Measurements from ENCODE around the gene COL16A1.
A peak's percentile ranks its signal among the peaks of the same experiment; 100 is the strongest.

COL16A1 gene

GRCh38 chr1:31648190-31648589, 55.6 kb downstream of the COL16A1 start:
- no peak for ATAC-seq (replicated peaks)
- no peak overlapping the region for H3K27ac Mint-ChIP-seq
- H3K4me1 Mint-ChIP-seq (ENCODE audit: low read depth in 2 of 2), result peaks cover 25 to 27% of the 10 kb centered on the region in 2 donors
- DNase-seq, result no peak
- H3K36me3 Mint-ChIP-seq (ENCODE audit: insufficient read depth), result peaks cover 17% of the 10 kb centered on the region
- no peaks in the 10 kb centered on the region for H3K27me3 Mint-ChIP-seq
- peaks cover 0 to 2% of the 10 kb centered on the region in 2 donors for H3K9me3 Mint-ChIP-seq
- no peak overlapping the region for H3K4me3 Mint-ChIP-seq

GRCh38 chr1:31647106-31647505, 56.7 kb downstream of the COL16A1 start:
- H3K4me3 Mint-ChIP-seq, result peak overlapping the region in 1 of 2 donors; percentile 97
- H3K27ac Mint-ChIP-seq, result no peak overlapping the region
- no peak for DNase-seq

GRCh38 chr1:31646259-31646960, 57.4 kb downstream of the COL16A1 start:
- Mint-ChIP-seq H3K9me3 (peaks cover 0 to 2% of the 10 kb centered on the region in 2 donors), H3K27me3 (no peaks in the 10 kb centered on the region), H3K36me3 (ENCODE audit: insufficient read depth) (peaks cover 17% of the 10 kb centered on the region), H3K4me1 (ENCODE audit: low read depth in 2 of 2) (peaks cover 25 to 27% of the 10 kb centered on the region in 2 donors), H3K27ac (peak overlapping the region; percentile 99 to 100), H3K4me3 (peak overlapping the region; percentile 94 to 97)
- no peak for ATAC-seq (replicated peaks)
- no peak for DNase-seq

More at GRCh38 chr1:31647106-31647505, 56.7 kb downstream of the COL16A1 start:
- Mint-ChIP-seq H3K9me3 (peaks cover 0 to 2% of the 10 kb centered on the region in 2 donors), H3K27me3 (no peaks in the 10 kb centered on the region), H3K4me1 (ENCODE audit: low read depth in 2 of 2) (peaks cover 25 to 27% of the 10 kb centered on the region in 2 donors), H3K36me3 (ENCODE audit: insufficient read depth) (peaks cover 17% of the 10 kb centered on the region)
- ATAC-seq (replicated peaks), result no peak

GRCh38 chr1:31645274-31645568, 58.6 kb downstream of the COL16A1 start:
- peak overlapping the region; percentile 99 to 100 for H3K27ac Mint-ChIP-seq
- peaks cover 25 to 27% of the 10 kb centered on the region in 2 donors for H3K4me1 Mint-ChIP-seq (ENCODE audit: low read depth in 2 of 2)
- peak overlapping the region; percentile 94 to 97 for H3K4me3 Mint-ChIP-seq
- ATAC-seq (replicated peaks) (no peak), DNase-seq (no peak)
- H3K27me3 Mint-ChIP-seq, result no peaks in the 10 kb centered on the region
- peaks cover 17% of the 10 kb centered on the region for H3K36me3 Mint-ChIP-seq (ENCODE audit: insufficient read depth)
- H3K9me3 Mint-ChIP-seq, result peaks cover 0 to 2% of the 10 kb centered on the region in 2 donors

- DNase-seq, result peak; percentile 99
- peak within 1 kb of the TSS; percentile 99 to 100 for H3K27ac Mint-ChIP-seq
- H3K36me3 Mint-ChIP-seq (ENCODE audit: insufficient read depth), result peaks cover 17% of the 10 kb centered on the region
- no peaks in the 10 kb centered on the region for H3K27me3 Mint-ChIP-seq
- H3K4me3 Mint-ChIP-seq, result peak within 1 kb of the TSS; percentile 94 to 97
- peaks cover 0 to 2% of the 10 kb centered on the region in 2 donors for H3K9me3 Mint-ChIP-seq
- peak; percentile 84 for ATAC-seq (replicated peaks)
- peaks cover 25 to 27% of the 10 kb centered on the region in 2 donors for H3K4me1 Mint-ChIP-seq (ENCODE audit: low read depth in 2 of 2)
Measured at GRCh38 chr1:31644560-31645273, 59.1 kb downstream of the COL16A1 start, which contains the start of gene PEF1. PEF1 (minus strand) TSS chr1:31644876; CDS start chr1:31644864, 12 bp downstream.

- Mint-ChIP-seq H3K4me1 (ENCODE audit: low read depth in 2 of 2) (peaks cover 25 to 27% of the 10 kb centered on the region in 2 donors), H3K9me3 (peaks cover 0 to 2% of the 10 kb centered on the region in 2 donors), H3K36me3 (ENCODE audit: insufficient read depth) (peaks cover 17% of the 10 kb centered on the region), H3K27ac (peak overlapping the region; percentile 99 to 100), H3K4me3 (peak overlapping the region; percentile 94 to 97), H3K27me3 (no peaks in the 10 kb centered on the region)
- DNase-seq (no peak), ATAC-seq (replicated peaks) (peak; percentile 58)
Measured at GRCh38 chr1:31643976-31644559, 59.7 kb downstream of the COL16A1 start.

GRCh38 chr1:31642897-31643296, 60.9 kb downstream of the COL16A1 start:
- DNase-seq (no peak), ATAC-seq (replicated peaks) (no peak)
- H3K9me3 Mint-ChIP-seq, result peaks cover 0 to 2% of the 10 kb centered on the region in 2 donors
- H3K27ac Mint-ChIP-seq, result no peak overlapping the region
- peaks cover 28 to 34% of the 10 kb centered on the region in 2 donors for H3K4me1 Mint-ChIP-seq (ENCODE audit: low read depth in 2 of 2)
- H3K27me3 Mint-ChIP-seq, result no peaks in the 10 kb centered on the region
- H3K4me3 Mint-ChIP-seq, result peak overlapping the region in 1 of 2 donors; percentile 97
- peaks cover 17% of the 10 kb centered on the region for H3K36me3 Mint-ChIP-seq (ENCODE audit: insufficient read depth)

GRCh38 chr1:31642366-31642765, 61.5 kb downstream of the COL16A1 start:
- peaks cover 33 to 39% of the 10 kb centered on the region in 2 donors for H3K4me1 Mint-ChIP-seq (ENCODE audit: low read depth in 2 of 2)
- no peak overlapping the region for H3K27ac Mint-ChIP-seq
- DNase-seq (no peak), ATAC-seq (replicated peaks) (no peak)
- peaks cover 17% of the 10 kb centered on the region for H3K36me3 Mint-ChIP-seq (ENCODE audit: insufficient read depth)
- H3K9me3 Mint-ChIP-seq, result peaks cover 0 to 2% of the 10 kb centered on the region in 2 donors
- no peak overlapping the region for H3K4me3 Mint-ChIP-seq
- H3K27me3 Mint-ChIP-seq, result no peaks in the 10 kb centered on the region

- ATAC-seq (replicated peaks) (no peak), DNase-seq (no peak)
- H3K27ac Mint-ChIP-seq, result no peak overlapping the region
- no peaks in the 10 kb centered on the region for H3K9me3 Mint-ChIP-seq
- no peak overlapping the region for H3K4me3 Mint-ChIP-seq
- H3K36me3 Mint-ChIP-seq (ENCODE audit: insufficient read depth), result peaks cover 17% of the 10 kb centered on the region
- peaks cover 37 to 48% of the 10 kb centered on the region in 2 donors for H3K4me1 Mint-ChIP-seq (ENCODE audit: low read depth in 2 of 2)
- H3K27me3 Mint-ChIP-seq, result no peaks in the 10 kb centered on the region
Measured at GRCh38 chr1:31640964-31641363, 62.9 kb downstream of the COL16A1 start.

- ATAC-seq (replicated peaks), result no peak
- no peak overlapping the region for H3K27ac Mint-ChIP-seq
- peaks cover 29 to 43% of the 10 kb centered on the region in 2 donors for H3K4me1 Mint-ChIP-seq (ENCODE audit: low read depth in 2 of 2)
- peaks cover 16% of the 10 kb centered on the region for H3K36me3 Mint-ChIP-seq (ENCODE audit: insufficient read depth)
- no peaks in the 10 kb centered on the region for H3K27me3 Mint-ChIP-seq
- no peak for DNase-seq
- H3K4me3 Mint-ChIP-seq, result no peak overlapping the region
- no peaks in the 10 kb centered on the region for H3K9me3 Mint-ChIP-seq
Measured at GRCh38 chr1:31640179-31640578, 63.6 kb downstream of the COL16A1 start.

GRCh38 chr1:31639543-31639942, 64.3 kb downstream of the COL16A1 start:
- ATAC-seq (replicated peaks) (no peak), DNase-seq (no peak)
- Mint-ChIP-seq H3K9me3 (no peaks in the 10 kb centered on the region), H3K36me3 (ENCODE audit: insufficient read depth) (peaks cover 10% of the 10 kb centered on the region), H3K27ac (no peak overlapping the region), H3K4me1 (ENCODE audit: low read depth in 2 of 2) (peaks cover 26 to 38% of the 10 kb centered on the region in 2 donors), H3K27me3 (no peaks in the 10 kb centered on the region), H3K4me3 (no peak overlapping the region)

- no peaks in the 10 kb centered on the region for H3K9me3 Mint-ChIP-seq
- H3K27ac Mint-ChIP-seq, result peak overlapping the region; percentile 9 to 16
- H3K27me3 Mint-ChIP-seq, result no peaks in the 10 kb centered on the region
- H3K36me3 Mint-ChIP-seq (ENCODE audit: insufficient read depth), result peaks cover 6% of the 10 kb centered on the region
- ATAC-seq (replicated peaks) (peak; percentile 59), DNase-seq (no peak)
- H3K4me1 Mint-ChIP-seq (ENCODE audit: low read depth in 2 of 2), result peaks cover 25 to 29% of the 10 kb centered on the region in 2 donors
- H3K4me3 Mint-ChIP-seq, result no peak overlapping the region
Measured at GRCh38 chr1:31637915-31638673, 65.7 kb downstream of the COL16A1 start.

- no peak for ATAC-seq (replicated peaks)
- Mint-ChIP-seq H3K4me1 (ENCODE audit: low read depth in 2 of 2) (peaks cover 22 to 25% of the 10 kb centered on the region in 2 donors), H3K27me3 (no peaks in the 10 kb centered on the region), H3K4me3 (no peak overlapping the region), H3K36me3 (ENCODE audit: insufficient read depth) (peaks cover 44% of the 10 kb centered on the region), H3K27ac (no peak overlapping the region), H3K9me3 (no peaks in the 10 kb centered on the region)
- DNase-seq, result no peak
Measured at GRCh38 chr1:31633117-31633516, 70.7 kb downstream of the COL16A1 start.

All from effector memory CD8-positive, alpha-beta T cell (primary cell).